CD4-positive, alpha-beta T cell (primary cell): ENCODE data around the gene EID3. TPM values are rescaled to one million over a fixed set of nuclear protein-coding genes. Genes with fewer than 3 reads are reported as not detected.

ENCODE experiments used
- ATAC-seq: fragments of 200-7000 bp; cut with Tn5 transposase; one replicate; pipeline ENCODE4 v1.10.0; 2022; ENCODE audit warnings: mild to moderate bottlenecking; ENCODE audit not compliant: poor library complexity
- CTCF ChIA-PET: fragments of 350-600 bp; sonication (Branson Sonifier 250); formaldehyde crosslinking; loops from one replicate; lab custom pipeline; 2021; ENCODE audit warnings: antibody characterized with exemption, inconsistent platforms; lab: Charles Lee
- POLR2A ChIA-PET: fragments of 350-600 bp; sonication (Branson Sonifier 250); formaldehyde crosslinking; loops from one replicate; lab custom pipeline; 2021; ENCODE audit warnings: antibody characterized with exemption, inconsistent platforms; lab: Charles Lee
- DNase-seq, 14 experiments: peaks; one replicate each; pipeline ENCODE4 v3.0.0-alpha.2; 2013 to 2020; ENCODE audit warnings: mixed read lengths in 2 of 14
- H3K27ac ChIP-seq, 2 donors: one replicate each; pipeline versions ENCODE4 v1.5.1 to v1.7.0; 2013; ENCODE audit warnings: low read length in 2 of 2, low read depth in 1 of 2, mild to moderate bottlenecking in 1 of 2
- H3K27me3 ChIP-seq, 2 experiments: 1 replicate in 1 of 2; 2 replicates in 1 of 2; pipeline versions ENCODE4 v1.6.1 to v1.7.0; 2013; ENCODE audit warnings: low read length in 2 of 2, control low read depth in 1 of 2, mild to moderate bottlenecking in 1 of 2, moderate library complexity in 1 of 2; ENCODE audit not compliant: insufficient read depth in 2 of 2, control insufficient read depth in 1 of 2
- H3K36me3 ChIP-seq: one replicate; pipeline ENCODE4 v1.6.1; 2013; ENCODE audit warnings: low read length, control low read depth; ENCODE audit not compliant: insufficient read depth
- H3K4me1 ChIP-seq: one replicate; pipeline ENCODE4 v1.6.1; 2013; ENCODE audit warnings: low read length, control low read depth; ENCODE audit not compliant: insufficient read depth
- H3K4me3 ChIP-seq: one replicate; pipeline ENCODE4 v1.5.1; 2013; ENCODE audit warnings: mild to moderate bottlenecking, low read length, moderate library complexity
- H3K9me3 ChIP-seq, 2 experiments: 1 replicate in 1 of 2; 2 replicates in 1 of 2; pipeline versions ENCODE4 v1.6.1 to v1.7.0; 2013; ENCODE audit warnings: low read length in 2 of 2, mild to moderate bottlenecking in 2 of 2, control low read depth in 1 of 2, moderate library complexity in 1 of 2; ENCODE audit not compliant: control insufficient read depth in 1 of 2, insufficient read depth in 1 of 2
- H3K27ac Mint-ChIP-seq: one replicate; pipeline ENCODE4 v1.8.0; 2020; ENCODE audit warnings: mixed read lengths
- H3K27me3 Mint-ChIP-seq: one replicate; pipeline ENCODE4 v1.8.0; 2021; ENCODE audit warnings: mixed read lengths
- H3K36me3 Mint-ChIP-seq: one replicate; pipeline ENCODE4 v1.8.0; 2021; ENCODE audit warnings: low read depth, mixed read lengths
- H3K4me1 Mint-ChIP-seq: one replicate; pipeline ENCODE4 v1.8.0; 2021; ENCODE audit warnings: low read depth, mixed read lengths
- H3K4me3 Mint-ChIP-seq: one replicate; pipeline ENCODE4 v1.8.0; 2020; ENCODE audit warnings: mild to moderate bottlenecking, mixed read lengths
- H3K9me3 Mint-ChIP-seq: one replicate; pipeline ENCODE4 v1.8.0; 2020; ENCODE audit warnings: mixed read lengths
- CTCF ChIP-seq: fragments of 200-600 bp; IDR thresholded peaks from one replicate; pipeline ENCODE4 v1.8.0; 2022; ENCODE audit warnings: antibody characterized with exemption, mild to moderate bottlenecking
- intact Hi-C, 2 experiments: fragments of 100-400 bp; cut with DNase I in 1 of 2; cut with micrococcal nuclease in 1 of 2; formaldehyde crosslinking; loops; one replicate each; pipeline versions ENCODE4 v1.15.1 to v1.9.0; 2023 to 2025; cut with DNase I, micrococcal nuclease
- total RNA-seq, 174 experiments: library from RNA in 2 of 174; stranded (reverse) in 2 of 174; gene quantifications; one replicate each; pipeline ENCODE4 v1.2.3 and lab custom pipeline; 2021 to 2026

Gene EID3
- total RNA-seq, 2 experiments from 2014 or later, result 13.5 to 14.3 TPM

- H3K27ac Mint-ChIP-seq, result peak overlapping the region; percentile 96
- intact Hi-C loops, result loop anchor here (1.0 to 10.0 kb wide), 10 partner anchors 14 to 949 kb away; partner anchors contain the start of genes EID3 (in 2 of the 2), APPL2 (in 1 of the 2), CHST11 (in 1 of the 2) and HSP90B1 (in 1 of the 2)
Measured at GRCh38 chr12:104288635-104289274, 14.8 kb upstream of the EID3 start.

GRCh38 chr12:104290320-104290719, 13.2 kb upstream of the EID3 start:
- no peak for DNase-seq
- H3K9me3 Mint-ChIP-seq, result no peaks in the 10 kb centered on the region
- ATAC-seq, result no peak
- no peak overlapping the region for H3K27ac ChIP-seq
- POLR2A ChIA-PET, result interaction anchor here (3.6 to 5.3 kb wide), 2 partner anchors 13 to 18 kb away, joined by 11 to 102 read pairs; partner anchors contain the start of gene EID3
- H3K4me3 ChIP-seq, result no peak overlapping the region
- intact Hi-C loops, result no loop called here
- H3K4me1 ChIP-seq, result peaks cover 35% of the 10 kb centered on the region
- no peak for TF ChIP-seq CTCF
- peak overlapping the region; percentile 40 for H3K4me3 Mint-ChIP-seq
- peaks cover 54% of the 10 kb centered on the region for H3K4me1 Mint-ChIP-seq
- H3K9me3 ChIP-seq, result no peaks in the 10 kb centered on the region
- no peak overlapping the region for H3K27ac Mint-ChIP-seq
- CTCF ChIA-PET, result interaction anchor here (2.6 kb wide), 1 partner anchor 14 kb away, joined by 11 read pairs; the partner anchor contains the start of gene EID3
- H3K27me3 Mint-ChIP-seq, result no peaks in the 10 kb centered on the region
- H3K36me3 Mint-ChIP-seq, result peaks cover 49% of the 10 kb centered on the region
- peaks cover 28% of the 10 kb centered on the region for H3K36me3 ChIP-seq
- no peaks in the 10 kb centered on the region for H3K27me3 ChIP-seq

More at GRCh38 chr12:104288635-104289274, 14.8 kb upstream of the EID3 start:
- Mint-ChIP-seq H3K36me3 (peaks cover 35% of the 10 kb centered on the region), H3K27me3 (no peaks in the 10 kb centered on the region), H3K4me3 (peak overlapping the region; percentile 98), H3K9me3 (no peaks in the 10 kb centered on the region), H3K4me1 (peaks cover 47% of the 10 kb centered on the region)
- H3K27me3 ChIP-seq, result no peaks in the 10 kb centered on the region
- H3K4me3 ChIP-seq, result peak overlapping the region; percentile 90
- DNase-seq (peak; percentile 69 to 94 (median 81)), ATAC-seq (peak; percentile 77)
- peak; percentile 32 for TF ChIP-seq CTCF
- ChIA-PET POLR2A (interaction anchor here (0.6 to 5.3 kb wide), 14 partner anchors 10 to 947 kb away, joined by 3 to 102 read pairs (median 4); partner anchors contain the start of genes APPL2, EID3, HCFC2 and HSP90B1), CTCF (interaction anchor here (0.8 to 2.6 kb wide), 8 partner anchors 9 to 406 kb away, joined by 3 to 11 read pairs (median 4); partner anchors contain the start of genes EID3, NFYB and TXNRD1)
- H3K9me3 ChIP-seq, result no peaks in the 10 kb centered on the region
- H3K27ac ChIP-seq, result peak overlapping the region; percentile 68 to 73
- peaks cover 35% of the 10 kb centered on the region for H3K4me1 ChIP-seq
- H3K36me3 ChIP-seq, result peaks cover 18% of the 10 kb centered on the region

GRCh38 chr12:104290855-104291254, 12.7 kb upstream of the EID3 start:
- ChIA-PET CTCF (no interaction called here), POLR2A (interaction anchor here (5.3 kb wide), 1 partner anchor 12 kb away, joined by 102 read pairs; the partner anchor contains the start of gene EID3)
- no peak overlapping the region for H3K4me3 ChIP-seq
- peaks cover 34% of the 10 kb centered on the region for H3K4me1 ChIP-seq
- peaks cover 54% of the 10 kb centered on the region for H3K36me3 Mint-ChIP-seq
- no peak overlapping the region for H3K27ac Mint-ChIP-seq
- TF ChIP-seq CTCF, result no peak
- H3K9me3 Mint-ChIP-seq, result no peaks in the 10 kb centered on the region
- no peaks in the 10 kb centered on the region for H3K27me3 ChIP-seq
- ATAC-seq (no peak), DNase-seq (no peak)
- no peak overlapping the region for H3K27ac ChIP-seq
- intact Hi-C loops, result no loop called here
- no peaks in the 10 kb centered on the region for H3K27me3 Mint-ChIP-seq
- peaks cover 55% of the 10 kb centered on the region for H3K4me1 Mint-ChIP-seq
- peak overlapping the region; percentile 39 for H3K4me3 Mint-ChIP-seq
- H3K36me3 ChIP-seq, result peaks cover 30% of the 10 kb centered on the region
- no peaks in the 10 kb centered on the region for H3K9me3 ChIP-seq
